Upper lobe of left lung (tissue), 6 donors: ENCODE results near the gene PRKN. TPM values are rescaled to one million over a fixed set of nuclear protein-coding genes. Genes with fewer than 3 reads are reported as not detected.

Experiments
- ATAC-seq, 2 donors: fragments of 200-7000 bp; cut with Tn5 transposase; one replicate each; pipeline ENCODE4 v1.9.1; 2022; ENCODE audit warnings: mild to moderate bottlenecking in 2 of 2, moderate library complexity in 2 of 2; ENCODE audit not compliant: low FRiP score in 2 of 2
- DNase-seq, 2 donors: peaks; one replicate each; pipeline ENCODE4 v3.0.0-alpha.2; 2019 to 2020
- H3K27ac ChIP-seq, 4 donors: fragments of 200-600 bp; sonication (generic); one replicate each; pipeline ENCODE4 v1.5.1; 2016 to 2019
- H3K27me3 ChIP-seq, 4 donors: fragments of 200-600 bp; sonication (generic); one replicate each; pipeline ENCODE4 v1.5.1; 2017 to 2019
- H3K36me3 ChIP-seq, 4 donors: fragments of 200-600 bp; sonication (generic); one replicate each; pipeline ENCODE4 v1.5.1; 2016 to 2019
- H3K4me1 ChIP-seq, 4 donors: fragments of 200-600 bp; sonication (generic); one replicate each; pipeline ENCODE4 v1.5.1; 2018 to 2019
- H3K4me3 ChIP-seq, 4 donors: fragments of 200-600 bp; sonication (generic); one replicate each; pipeline ENCODE4 v1.5.1; 2017 to 2019; ENCODE audit warnings: mild to moderate bottlenecking in 2 of 4, moderate library complexity in 1 of 4
- H3K9me3 ChIP-seq, 4 donors: fragments of 200-600 bp; sonication (generic); one replicate each; pipeline ENCODE4 v1.5.1; 2018 to 2019
- EP300 ChIP-seq, 4 donors: sonication (generic); formaldehyde crosslinking; IDR thresholded peaks; one replicate each; pipeline ENCODE4 v1.5.1; 2017; ENCODE audit warnings: antibody characterized with exemption in 4 of 4, control low read depth in 2 of 4
- POLR2A ChIP-seq, 4 donors: fragments of 450-650 bp; IDR thresholded peaks; one replicate each; pipeline ENCODE4 v1.5.1; 2016 to 2017; ENCODE audit warnings: antibody characterized with exemption in 4 of 4, mild to moderate bottlenecking in 2 of 4
- POLR2AphosphoS5 ChIP-seq, 2 donors: sonication (generic); formaldehyde crosslinking; IDR thresholded peaks; one replicate each; pipeline ENCODE4 v1.5.1; 2017; ENCODE audit warnings: antibody characterized with exemption in 2 of 2
- WGBS, 2 donors: methylation state at CpG; one replicate each; pipeline ENCODE4 v1.1.5; 2017 to 2018; 5-methylcytosine and 5-hydroxymethylcytosine counted together
- total RNA-seq, 6 donors: library from RNA; depleted of rRNA in 4 of 6; stranded (reverse); fragments of >200 nt in 4 of 6; gene quantifications; one replicate each; pipeline versions ENCODE4 v1.1.0 to v1.2.1, GENCODE V29; 2016 to 2021
- TF ChIP-seq, protein P1 (sequence below), 6 experiments: fragments of 450-650 bp in 4 of 6; fragments of 200-600 bp in 2 of 6; sonication (generic) in 2 of 6; IDR thresholded peaks; one replicate each; pipeline ENCODE4 v1.5.1; 2016 to 2019; ENCODE audit warnings: antibody characterized with exemption in 6 of 6
- donor health status: DM: no; HTN: no; CAD: no; lungs with moderate emphysema.
- donor health status: DM: no; HTN: yes; CAD: no; lungs with severe emphysema.

PRKN gene
- total RNA-seq, 6 donors from 2014 or later: 2.7 to 29.3 (median 5.5) TPM

DNA sequence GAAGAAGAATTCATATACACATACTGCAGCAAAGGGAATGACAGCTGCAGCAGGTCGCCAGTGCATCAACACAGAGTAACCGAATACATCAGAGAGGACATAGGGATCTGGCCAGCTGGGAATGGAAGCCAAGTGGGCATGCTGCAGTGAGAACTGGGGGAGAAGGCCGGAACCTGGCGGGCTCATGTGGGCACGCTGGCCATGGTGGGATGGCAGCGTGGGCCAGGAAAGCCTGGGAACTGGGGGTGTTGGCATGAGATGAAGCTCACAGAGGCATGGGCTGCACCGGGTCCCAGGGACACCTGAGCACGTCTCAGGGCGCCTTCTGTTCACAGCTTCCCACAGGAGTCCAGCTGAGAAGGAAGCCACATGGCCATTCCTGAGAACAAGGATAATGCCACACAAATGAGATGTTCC lies 1314.2 kb downstream of the PRKN start:
- Histone ChIP-seq H3K9me3 (no peaks in the 10 kb centered on the region), H3K4me1 (no peaks in the 10 kb centered on the region), H3K36me3 (no peaks in the 10 kb centered on the region), H3K27me3 (no peaks in the 10 kb centered on the region), H3K4me3 (no peak overlapping the region), H3K27ac (no peak overlapping the region)
- no peak for TF ChIP-seq POLR2AphosphoS5 (IDR thresholded peaks at IDR 0.05)
- TF ChIP-seq, protein P1, sequence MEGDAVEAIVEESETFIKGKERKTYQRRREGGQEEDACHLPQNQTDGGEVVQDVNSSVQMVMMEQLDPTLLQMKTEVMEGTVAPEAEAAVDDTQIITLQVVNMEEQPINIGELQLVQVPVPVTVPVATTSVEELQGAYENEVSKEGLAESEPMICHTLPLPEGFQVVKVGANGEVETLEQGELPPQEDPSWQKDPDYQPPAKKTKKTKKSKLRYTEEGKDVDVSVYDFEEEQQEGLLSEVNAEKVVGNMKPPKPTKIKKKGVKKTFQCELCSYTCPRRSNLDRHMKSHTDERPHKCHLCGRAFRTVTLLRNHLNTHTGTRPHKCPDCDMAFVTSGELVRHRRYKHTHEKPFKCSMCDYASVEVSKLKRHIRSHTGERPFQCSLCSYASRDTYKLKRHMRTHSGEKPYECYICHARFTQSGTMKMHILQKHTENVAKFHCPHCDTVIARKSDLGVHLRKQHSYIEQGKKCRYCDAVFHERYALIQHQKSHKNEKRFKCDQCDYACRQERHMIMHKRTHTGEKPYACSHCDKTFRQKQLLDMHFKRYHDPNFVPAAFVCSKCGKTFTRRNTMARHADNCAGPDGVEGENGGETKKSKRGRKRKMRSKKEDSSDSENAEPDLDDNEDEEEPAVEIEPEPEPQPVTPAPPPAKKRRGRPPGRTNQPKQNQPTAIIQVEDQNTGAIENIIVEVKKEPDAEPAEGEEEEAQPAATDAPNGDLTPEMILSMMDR (IDR thresholded peaks at IDR 0.05): no peak
- TF ChIP-seq EP300 (IDR thresholded peaks at IDR 0.05): no peak
- TF ChIP-seq POLR2A (IDR thresholded peaks at IDR 0.05): no peak
- ATAC-seq: no peak
- peak in 1 of 2 donors; percentile 54 for DNase-seq
- WGBS, 2 donors: 79 to 94% methylated on average over 9 of the region's 9 CpGs

DNA sequence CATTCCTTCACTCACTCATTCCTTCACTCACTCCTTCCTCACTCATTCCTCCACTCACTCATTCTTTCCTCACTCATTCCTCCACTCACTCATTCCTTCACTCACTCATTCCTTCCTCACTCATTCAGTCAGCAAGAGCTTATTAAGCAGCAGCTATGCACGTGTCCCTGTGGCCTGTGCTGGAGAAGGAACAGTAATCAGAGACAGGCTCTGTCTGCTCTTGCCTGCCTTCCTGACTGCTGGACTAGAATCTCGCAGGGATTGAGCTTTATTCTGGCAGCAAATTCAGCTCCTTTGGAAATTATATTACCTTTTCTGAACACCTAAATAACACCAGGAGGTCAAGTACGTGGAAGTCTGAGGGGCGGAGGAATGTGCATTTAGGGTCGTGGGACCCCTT lies 1314.8 kb downstream of the PRKN start:
- no peak for ATAC-seq
- Histone ChIP-seq H3K4me1 (no peaks in the 10 kb centered on the region), H3K9me3 (no peaks in the 10 kb centered on the region), H3K27me3 (no peaks in the 10 kb centered on the region), H3K27ac (no peak overlapping the region), H3K4me3 (no peak overlapping the region), H3K36me3 (no peaks in the 10 kb centered on the region)
- no peak for DNase-seq
- TF ChIP-seq POLR2A (IDR thresholded peaks at IDR 0.05) (no peak), POLR2AphosphoS5 (IDR thresholded peaks at IDR 0.05) (no peak)
- TF ChIP-seq, protein P1 (IDR thresholded peaks at IDR 0.05): no peak
- 90% methylated on average over 5 of the region's 5 CpGs for WGBS, 2 donors

DNA sequence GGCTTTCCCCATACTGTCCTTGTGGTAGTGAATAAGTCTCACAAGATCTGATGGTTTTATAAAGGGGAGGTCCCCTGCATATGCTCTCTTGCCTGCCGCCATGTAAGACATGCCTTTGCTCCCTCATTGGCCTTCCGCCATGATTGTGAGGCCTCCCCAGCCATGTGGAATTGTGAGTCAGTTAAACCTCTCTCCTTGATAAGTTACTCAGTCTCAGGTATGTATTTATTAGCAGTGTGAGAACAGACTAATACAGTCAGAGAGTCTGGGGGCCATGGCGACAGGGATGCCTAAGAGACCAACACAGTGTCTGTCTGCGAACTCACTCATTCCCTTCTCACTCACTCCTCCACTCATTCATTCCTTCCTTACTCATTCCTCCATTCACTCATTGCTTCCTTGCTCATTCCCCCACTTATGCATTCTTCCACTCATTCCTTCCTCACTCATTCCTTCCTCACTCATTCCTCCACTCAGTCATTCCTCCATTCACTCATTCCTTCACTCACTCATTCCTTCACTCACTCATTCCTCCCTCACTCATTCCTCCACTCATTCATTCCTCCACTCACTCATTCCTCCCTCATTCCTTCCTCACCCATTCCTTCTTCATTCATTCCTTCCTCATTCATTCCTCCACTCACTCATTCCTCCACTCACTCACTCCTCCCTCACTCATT lies 1316.2 kb downstream of the PRKN start:
- no peak for DNase-seq
- H3K9me3 ChIP-seq: no peaks in the 10 kb centered on the region
- H3K36me3 ChIP-seq: no peaks in the 10 kb centered on the region
- WGBS, 2 donors: 87 to 92% methylated on average over 3 to 4 of the region's 4 CpGs
- H3K4me1 ChIP-seq: no peaks in the 10 kb centered on the region
- H3K4me3 ChIP-seq: no peak overlapping the region
- ATAC-seq: no peak
- TF ChIP-seq, protein P1 (IDR thresholded peaks at IDR 0.05): no peak
- TF ChIP-seq POLR2A (IDR thresholded peaks at IDR 0.05): no peak
- no peak for TF ChIP-seq EP300 (IDR thresholded peaks at IDR 0.05)
- TF ChIP-seq POLR2AphosphoS5 (IDR thresholded peaks at IDR 0.05): no peak
- no peaks in the 10 kb centered on the region for H3K27me3 ChIP-seq
- no peak overlapping the region for H3K27ac ChIP-seq

DNA sequence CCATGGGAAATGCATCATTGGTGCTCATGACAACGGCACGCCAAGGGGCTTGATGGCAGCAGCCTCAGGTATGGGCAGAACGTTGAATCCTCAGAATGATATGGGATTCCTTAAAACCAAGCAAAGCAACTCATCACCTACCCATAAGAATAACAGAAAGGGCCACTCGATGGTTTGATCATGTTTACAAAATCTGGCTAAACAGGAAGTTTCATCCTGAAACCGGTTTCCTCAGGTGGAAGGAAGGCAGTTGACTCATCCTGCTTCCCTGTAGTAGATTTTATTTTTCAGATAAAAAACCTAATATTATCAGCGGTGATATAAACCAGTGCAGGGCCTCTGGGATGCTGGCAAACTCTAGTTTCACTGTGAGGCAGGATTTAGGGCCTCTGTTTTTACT lies 1316.8 kb downstream of the PRKN start:
- H3K27me3 ChIP-seq: no peaks in the 10 kb centered on the region
- TF ChIP-seq POLR2A (IDR thresholded peaks at IDR 0.05): no peak
- no peak for TF ChIP-seq EP300 (IDR thresholded peaks at IDR 0.05)
- TF ChIP-seq POLR2AphosphoS5 (IDR thresholded peaks at IDR 0.05): no peak
- TF ChIP-seq, protein P1 (IDR thresholded peaks at IDR 0.05): no peak
- H3K9me3 ChIP-seq: no peaks in the 10 kb centered on the region
- no peak overlapping the region for H3K4me3 ChIP-seq
- ATAC-seq: no peak
- no peak overlapping the region for H3K27ac ChIP-seq
- 83 to 88% methylated on average over 6 of the region's 6 CpGs for whole genome bisulfite sequencing, 2 donors
- H3K4me1 ChIP-seq: no peaks in the 10 kb centered on the region
- no peaks in the 10 kb centered on the region for H3K36me3 ChIP-seq
- no peak for DNase-seq

- no peaks in the 10 kb centered on the region for H3K4me1 ChIP-seq
- no peaks in the 10 kb centered on the region for H3K36me3 ChIP-seq
- 87 to 94% methylated on average over 2 to 6 of the region's 6 CpGs for WGBS, 2 donors
- no peak overlapping the region for H3K27ac ChIP-seq
- no peaks in the 10 kb centered on the region for H3K9me3 ChIP-seq
- DNase-seq: no peak
- H3K27me3 ChIP-seq: no peaks in the 10 kb centered on the region
- peak in 1 of 2 donors; percentile 58 for ATAC-seq
- TF ChIP-seq POLR2AphosphoS5 (IDR thresholded peaks at IDR 0.05) (no peak), POLR2A (IDR thresholded peaks at IDR 0.05) (no peak), EP300 (IDR thresholded peaks at IDR 0.05) (no peak)
- TF ChIP-seq, protein P1 (IDR thresholded peaks at IDR 0.05): no peak
- H3K4me3 ChIP-seq: no peak overlapping the region
Measured at GRCh38 chr6:161410076-161410475, 1317.5 kb downstream of the PRKN start.
